Testis (tissue), 3 donors: ENCODE data around the gene CX3CL1. TPM values are rescaled to one million over a fixed set of nuclear protein-coding genes. Genes with fewer than 3 reads are reported as not detected.

Source experiments
- DNase-seq: peaks from one replicate; pipeline ENCODE4 v3.0.0-alpha.2; 2019
- H3K27ac ChIP-seq, 2 donors: fragments of 200-600 bp; sonication (generic); one replicate each; pipeline ENCODE4 v1.5.1; 2019
- H3K27me3 ChIP-seq: fragments of 200-600 bp; sonication (generic); one replicate; pipeline ENCODE4 v1.5.1; 2019
- H3K36me3 ChIP-seq: fragments of 200-600 bp; sonication (generic); one replicate; pipeline ENCODE4 v1.5.1; 2017; ENCODE audit warnings: low read depth; ENCODE audit errors: missing control alignments
- H3K4me1 ChIP-seq: fragments of 200-600 bp; sonication (generic); one replicate; pipeline ENCODE4 v1.5.1; 2019
- H3K4me3 ChIP-seq, 2 donors: fragments of 200-600 bp; sonication (generic); one replicate each; pipeline ENCODE4 v1.5.1; 2017 to 2019
- H3K9me3 ChIP-seq: fragments of 200-600 bp; sonication (generic); one replicate; pipeline ENCODE4 v1.5.1; 2017
- CTCF ChIP-seq, 3 experiments: fragments of 450-650 bp in 2 of 3; fragments of 200-600 bp in 1 of 3; sonication (generic) in 1 of 3; IDR thresholded peaks; one replicate each; pipeline ENCODE4 v1.5.1; 2016 to 2019; ENCODE audit warnings: antibody characterized with exemption in 3 of 3, mild to moderate bottlenecking in 2 of 3, moderate library complexity in 1 of 3
- POLR2A ChIP-seq: fragments of 450-650 bp; IDR thresholded peaks from one replicate; pipeline ENCODE4 v1.6.1; 2017; ENCODE audit warnings: antibody characterized with exemption, mild to moderate bottlenecking, moderate library complexity
- WGBS, 2 donors: methylation state at CpG; one replicate each; pipeline ENCODE4 v1.1.5; 2018; 5-methylcytosine and 5-hydroxymethylcytosine counted together
- intact Hi-C: fragments of 100-400 bp; cut with DNase I; formaldehyde crosslinking; loops from one replicate; pipeline ENCODE4 v1.15.1; 2023; ENCODE audit warnings: low total_unique reads
- polyA plus RNA-seq: library from polyadenylated mRNA; stranded (reverse); fragments of 350-450 nt; fragmentation: Illumina TruSeq; extraction: RNeasy Lipid Tissue Mini Kit (QIAGEN cat#74804); gene quantifications from one replicate; pipeline ENCODE4 v1.2.3, GENCODE V29; 2014; ENCODE audit warnings: low read depth, low replicate concordance; ENCODE audit not compliant: insufficient read depth
- total RNA-seq, 2 donors: library from RNA; depleted of rRNA; stranded (reverse); fragments of >200 nt; gene quantifications; one replicate each; pipeline ENCODE4 v1.2.3, GENCODE V29; 2016

Gene CX3CL1
- total and polyA plus RNA-seq, 3 donors from 2014 or later = 8.5 to 19.6 (median 12.9) TPM

DNA sequence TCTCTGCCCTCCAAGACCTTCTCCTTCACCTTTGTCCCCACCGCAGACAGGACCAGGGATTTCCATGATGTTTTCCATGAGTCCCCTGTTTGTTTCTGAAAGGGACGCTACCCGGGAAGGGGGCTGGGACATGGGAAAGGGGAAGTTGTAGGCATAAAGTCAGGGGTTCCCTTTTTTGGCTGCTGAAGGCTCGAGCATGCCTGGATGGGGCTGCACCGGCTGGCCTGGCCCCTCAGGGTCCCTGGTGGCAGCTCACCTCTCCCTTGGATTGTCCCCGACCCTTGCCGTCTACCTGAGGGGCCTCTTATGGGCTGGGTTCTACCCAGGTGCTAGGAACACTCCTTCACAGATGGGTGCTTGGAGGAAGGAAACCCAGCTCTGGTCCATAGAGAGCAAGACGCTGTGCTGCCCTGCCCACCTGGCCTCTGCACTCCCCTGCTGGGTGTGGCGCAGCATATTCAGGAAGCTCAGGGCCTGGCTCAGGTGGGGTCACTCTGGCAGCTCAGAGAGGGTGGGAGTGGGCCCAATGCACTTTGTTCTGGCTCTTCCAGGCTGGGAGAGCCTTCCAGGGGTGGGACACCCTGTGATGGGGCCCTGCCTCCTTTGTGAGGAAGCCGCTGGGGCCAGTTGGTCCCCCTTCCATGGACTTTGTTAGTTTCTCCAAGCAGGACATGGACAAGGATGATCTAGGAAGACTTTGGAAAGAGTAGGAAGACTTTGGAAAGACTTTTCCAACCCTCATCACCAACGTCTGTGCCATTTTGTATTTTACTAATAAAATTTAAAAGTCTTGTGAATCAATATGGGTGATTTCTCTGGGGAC is 12.2 kb downstream of the CX3CL1 start:
- no peak for TF ChIP-seq POLR2A
- TF ChIP-seq CTCF (IDR thresholded peaks at IDR 0.05) = no peak

GRCh38 chr16:57385083-57385482 is 12.8 kb downstream of the CX3CL1 start:
- Histone ChIP-seq H3K36me3 (no peaks in the 10 kb centered on the region), H3K9me3 (no peaks in the 10 kb centered on the region), H3K27ac (no peak overlapping the region), H3K27me3 (no peaks in the 10 kb centered on the region), H3K4me1 (peaks cover 39% of the 10 kb centered on the region), H3K4me3 (no peak overlapping the region)
- no peak for DNase-seq
- TF ChIP-seq POLR2A (no peak), CTCF (IDR thresholded peaks at IDR 0.05) (no peak)
- intact Hi-C loops = no loop called here
- WGBS, 2 donors = 74 to 87% methylated on average over 5 of the region's 5 CpGs

More for the DNA sequence above, 12.2 kb downstream of the CX3CL1 start:
- intact Hi-C loops = no loop called here
- H3K4me1 ChIP-seq = peaks cover 39% of the 10 kb centered on the region
- H3K9me3 ChIP-seq = no peaks in the 10 kb centered on the region
- no peaks in the 10 kb centered on the region for H3K36me3 ChIP-seq
- peak overlapping the region in 1 of 2 donors; percentile 55 for H3K27ac ChIP-seq
- H3K4me3 ChIP-seq = no peak overlapping the region
- 66% methylated on average over 10 to 11 of the region's 11 CpGs for WGBS, 2 donors
- H3K27me3 ChIP-seq = no peaks in the 10 kb centered on the region
- DNase-seq = no peak

DNA sequence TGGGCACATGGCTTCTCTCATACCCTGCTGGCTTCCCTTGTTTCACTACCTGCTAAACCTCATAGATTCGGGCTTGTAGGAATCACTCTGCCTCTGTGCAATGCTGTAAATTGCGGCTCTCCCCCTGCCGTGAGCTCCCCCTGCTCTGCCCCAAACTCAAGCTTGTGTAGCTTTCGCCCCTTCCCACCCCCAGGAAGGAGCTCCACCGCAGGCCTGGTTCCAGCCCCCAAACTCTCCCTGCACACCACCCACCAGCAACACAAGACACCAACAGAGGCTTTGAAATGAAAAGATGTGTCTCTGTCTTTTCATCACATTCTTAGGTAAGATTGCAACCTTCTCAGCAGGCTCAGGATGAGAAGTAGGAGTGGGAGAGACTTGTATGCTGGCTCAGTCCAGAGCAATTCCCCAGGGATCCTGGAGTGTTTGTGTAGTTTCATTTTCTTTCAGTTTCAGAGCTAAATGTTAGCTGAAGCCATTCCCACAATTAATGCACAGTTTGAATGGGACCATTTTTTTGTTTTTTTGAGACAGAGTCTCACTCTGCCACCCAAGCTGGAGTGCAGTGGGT is 14.2 kb downstream of the CX3CL1 start:
- H3K27me3 ChIP-seq = no peaks in the 10 kb centered on the region
- H3K4me1 ChIP-seq = peaks cover 35% of the 10 kb centered on the region
- intact Hi-C loops = no loop called here
- no peak overlapping the region for H3K4me3 ChIP-seq
- H3K9me3 ChIP-seq = no peaks in the 10 kb centered on the region
- WGBS, 2 donors = 64 to 68% methylated on average over 5 of the region's 5 CpGs
- peak; percentile 56 for DNase-seq
- TF ChIP-seq CTCF (IDR thresholded peaks at IDR 0.05) (no peak), POLR2A (no peak)
- no peak overlapping the region for H3K27ac ChIP-seq
- H3K36me3 ChIP-seq = no peaks in the 10 kb centered on the region

DNA sequence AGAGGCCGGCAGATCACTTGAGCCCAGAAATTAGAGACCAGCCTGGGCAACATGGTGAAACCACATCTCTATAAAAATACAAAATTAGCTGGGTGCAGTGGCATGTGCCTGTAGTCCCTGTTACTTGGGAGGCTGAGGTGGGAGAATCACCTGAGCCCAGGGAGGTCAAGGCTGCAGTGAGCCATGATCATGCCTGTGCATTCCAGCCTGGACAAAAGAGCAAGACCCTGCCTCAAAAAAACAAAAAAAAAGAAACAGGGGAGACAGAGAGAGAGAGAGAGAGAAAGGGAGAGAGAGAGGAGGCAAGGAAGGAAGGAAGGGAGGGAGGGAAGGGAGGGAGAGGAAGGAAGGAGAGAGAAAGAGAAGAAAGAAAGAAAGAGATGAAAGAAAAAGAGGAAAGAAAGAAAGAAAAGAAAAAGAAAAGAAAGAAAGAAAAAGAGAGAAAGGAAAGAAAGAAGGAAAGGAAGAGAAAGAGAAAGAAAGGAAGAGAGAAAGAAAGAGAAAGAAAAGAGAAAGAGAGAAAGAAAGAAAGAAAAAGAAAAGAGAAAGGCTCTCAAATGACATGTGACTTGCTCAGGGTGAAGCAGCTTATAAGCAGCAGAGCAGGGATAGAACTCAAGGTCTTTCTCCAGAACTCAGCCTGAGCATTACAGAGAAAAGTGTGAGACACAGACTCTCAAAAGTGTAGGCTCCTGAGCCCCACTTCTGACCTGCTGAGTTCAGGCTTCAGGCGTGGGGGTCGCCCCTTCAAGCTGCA is 15.5 kb downstream of the CX3CL1 start:
- intact Hi-C loops = no loop called here
- H3K9me3 ChIP-seq = no peaks in the 10 kb centered on the region
- no peaks in the 10 kb centered on the region for H3K27me3 ChIP-seq
- peaks cover 22% of the 10 kb centered on the region for H3K4me1 ChIP-seq
- DNase-seq = no peak
- no peak overlapping the region for H3K27ac ChIP-seq
- TF ChIP-seq CTCF (IDR thresholded peaks at IDR 0.05) (no peak), POLR2A (no peak)
- H3K4me3 ChIP-seq = no peak overlapping the region
- 77 to 93% methylated on average over 3 of the region's 3 CpGs for WGBS, 2 donors
- no peaks in the 10 kb centered on the region for H3K36me3 ChIP-seq
